Fibroblast of lung (primary cell): ENCODE data around the gene ACY1.
"Not testable (repeated sequence)": the region's sequence is repeated elsewhere in the genome, so short reads cannot be mapped to it uniquely, and the experiment has no call there.

Experiments used
- EZH2 ChIP-seq: IDR thresholded peaks from 2 replicates; pipeline ENCODE4 v1.5.1; 2012; ENCODE audit warnings: low read length, control low read depth, mild to moderate bottlenecking; ENCODE audit errors: missing control alignments
- TF ChIP-seq, protein P1 (sequence below), 2 donors: IDR thresholded peaks in 1 of 2; conservative IDR thresholded peaks in 1 of 2; 1 replicate in 1 of 2; 2 replicates in 1 of 2; pipeline ENCODE4 v1.5.1; 2011 to 2012; ENCODE audit warnings: low read length in 2 of 2, control low read depth in 1 of 2, inconsistent platforms in 1 of 2, low read depth in 1 of 2, mild to moderate bottlenecking in 1 of 2

DNA sequence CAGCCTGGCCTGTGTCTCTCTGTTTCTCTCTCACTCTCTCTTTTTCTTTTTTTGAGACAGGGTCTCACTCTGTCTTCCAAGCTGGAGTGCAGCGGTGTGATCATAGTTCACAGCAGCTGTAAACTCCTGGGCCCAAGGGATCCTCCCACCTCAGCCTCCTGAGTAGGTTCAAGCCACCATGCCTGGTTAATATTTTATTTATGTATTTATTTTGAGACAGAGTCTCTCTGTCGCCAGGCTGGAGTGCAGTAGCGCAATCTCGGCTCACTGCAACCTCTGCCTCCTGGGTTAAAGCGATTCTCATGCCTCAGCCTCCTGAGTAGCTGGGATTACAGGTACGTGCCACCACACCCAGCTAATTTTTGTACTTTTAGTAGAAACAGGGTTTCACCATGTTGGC lies 50.4 kb downstream of the ACY1 start:
- TF ChIP-seq, protein P1, sequence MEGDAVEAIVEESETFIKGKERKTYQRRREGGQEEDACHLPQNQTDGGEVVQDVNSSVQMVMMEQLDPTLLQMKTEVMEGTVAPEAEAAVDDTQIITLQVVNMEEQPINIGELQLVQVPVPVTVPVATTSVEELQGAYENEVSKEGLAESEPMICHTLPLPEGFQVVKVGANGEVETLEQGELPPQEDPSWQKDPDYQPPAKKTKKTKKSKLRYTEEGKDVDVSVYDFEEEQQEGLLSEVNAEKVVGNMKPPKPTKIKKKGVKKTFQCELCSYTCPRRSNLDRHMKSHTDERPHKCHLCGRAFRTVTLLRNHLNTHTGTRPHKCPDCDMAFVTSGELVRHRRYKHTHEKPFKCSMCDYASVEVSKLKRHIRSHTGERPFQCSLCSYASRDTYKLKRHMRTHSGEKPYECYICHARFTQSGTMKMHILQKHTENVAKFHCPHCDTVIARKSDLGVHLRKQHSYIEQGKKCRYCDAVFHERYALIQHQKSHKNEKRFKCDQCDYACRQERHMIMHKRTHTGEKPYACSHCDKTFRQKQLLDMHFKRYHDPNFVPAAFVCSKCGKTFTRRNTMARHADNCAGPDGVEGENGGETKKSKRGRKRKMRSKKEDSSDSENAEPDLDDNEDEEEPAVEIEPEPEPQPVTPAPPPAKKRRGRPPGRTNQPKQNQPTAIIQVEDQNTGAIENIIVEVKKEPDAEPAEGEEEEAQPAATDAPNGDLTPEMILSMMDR (conservative IDR thresholded peaks at IDR 0.05 in 1 of 2, IDR thresholded peaks at IDR 0.05 in 1 of 2; ENCODE audit: low read depth in 1 of 2, low read length in 2 of 2): not testable (repeated sequence)
- TF ChIP-seq EZH2: not testable (repeated sequence)
